Forelimb muscle (tissue), 1 donor: Measurements from ENCODE around the gene NPIPA3. TPM values are rescaled to one million over a fixed set of nuclear protein-coding genes. Genes with fewer than 3 reads are reported as not detected.
"Not testable (repeated sequence)": the region's sequence is repeated elsewhere in the genome, so short reads cannot be mapped to it uniquely, and the experiment has no call there.

ENCODE experiments used
- DNase-seq: peaks from one replicate; pipeline ENCODE4 v3.0.0-alpha.2; 2013; ENCODE audit warnings: low read depth
- polyA plus RNA-seq: library from polyadenylated mRNA; unstranded; fragments of 120-200 nt; gene quantifications from one replicate; pipeline ENCODE4 v1.2.1, GENCODE V29; 2013; ENCODE audit not compliant: insufficient read length

NPIPA3 gene
- 15.6 TPM for polyA plus RNA-seq

DNA sequence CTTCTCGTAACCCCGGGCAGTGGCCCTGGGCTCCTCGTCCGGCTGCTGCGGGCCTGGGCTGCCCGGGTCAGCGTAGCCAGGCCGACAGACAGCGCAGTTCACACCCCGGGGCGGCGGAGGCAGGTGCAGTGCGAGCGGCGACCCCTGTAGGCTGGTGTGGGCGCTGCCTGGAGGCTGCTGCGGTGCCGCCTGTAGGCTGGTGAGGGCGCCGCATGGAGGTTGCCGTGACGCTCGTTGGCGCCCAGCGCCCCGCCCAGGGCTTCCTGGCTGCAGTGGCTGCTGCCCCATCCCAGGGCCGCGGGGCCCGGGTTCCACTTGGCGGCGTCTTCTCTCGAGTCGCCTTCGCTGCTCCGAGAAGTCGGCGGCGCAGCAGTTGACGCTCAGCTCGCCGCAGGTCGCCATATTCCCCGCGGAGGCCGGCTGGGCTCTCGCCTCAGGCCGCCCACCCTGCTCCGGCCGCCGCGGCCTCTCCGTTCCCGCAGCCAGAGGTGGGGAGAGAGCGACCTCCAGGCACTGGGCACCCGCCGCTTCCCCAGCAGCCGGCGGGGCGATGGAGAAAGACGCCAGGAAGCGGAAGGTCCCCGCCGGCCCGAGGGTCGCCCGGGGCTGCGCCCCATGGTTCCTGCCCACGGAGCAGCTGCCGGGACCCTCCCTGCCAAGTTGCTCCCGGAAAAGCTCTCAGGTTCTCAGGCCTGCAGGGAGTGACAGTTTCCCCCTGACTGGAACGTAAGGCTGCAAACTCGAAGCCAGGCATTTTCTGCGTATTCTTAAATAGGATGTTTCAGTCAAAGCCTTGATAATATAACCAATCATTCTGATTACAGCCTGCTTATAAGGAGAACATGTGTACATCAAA is at the start of gene NPIPA3:
NPIPA3 (plus strand) TSS at position 256 of the 856 bp plus-strand sequence. CDS start 5,533 bp downstream, outside the sequence.
- not testable (repeated sequence) for DNase-seq

DNA sequence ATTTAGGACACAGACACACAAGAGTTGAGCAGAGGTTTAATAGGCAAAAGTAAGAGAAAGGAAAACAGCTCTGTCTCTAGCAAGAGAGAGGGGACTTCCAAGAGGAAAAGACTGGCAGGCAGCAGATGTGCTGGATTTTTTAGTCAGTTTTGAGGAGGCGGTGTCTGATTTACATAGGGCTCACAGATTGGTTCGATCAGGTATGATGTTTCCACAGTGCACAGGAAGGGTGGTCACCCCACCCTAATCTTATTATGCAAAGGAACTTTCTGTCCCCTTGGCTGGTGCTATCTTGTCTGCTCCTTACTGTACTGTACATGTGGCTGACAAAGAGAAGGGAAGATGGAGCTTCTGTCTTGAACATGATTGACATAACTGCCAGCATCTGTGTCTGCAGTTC is 45.1 kb upstream of the NPIPA3 start:
- DNase-seq = no peak

DNA sequence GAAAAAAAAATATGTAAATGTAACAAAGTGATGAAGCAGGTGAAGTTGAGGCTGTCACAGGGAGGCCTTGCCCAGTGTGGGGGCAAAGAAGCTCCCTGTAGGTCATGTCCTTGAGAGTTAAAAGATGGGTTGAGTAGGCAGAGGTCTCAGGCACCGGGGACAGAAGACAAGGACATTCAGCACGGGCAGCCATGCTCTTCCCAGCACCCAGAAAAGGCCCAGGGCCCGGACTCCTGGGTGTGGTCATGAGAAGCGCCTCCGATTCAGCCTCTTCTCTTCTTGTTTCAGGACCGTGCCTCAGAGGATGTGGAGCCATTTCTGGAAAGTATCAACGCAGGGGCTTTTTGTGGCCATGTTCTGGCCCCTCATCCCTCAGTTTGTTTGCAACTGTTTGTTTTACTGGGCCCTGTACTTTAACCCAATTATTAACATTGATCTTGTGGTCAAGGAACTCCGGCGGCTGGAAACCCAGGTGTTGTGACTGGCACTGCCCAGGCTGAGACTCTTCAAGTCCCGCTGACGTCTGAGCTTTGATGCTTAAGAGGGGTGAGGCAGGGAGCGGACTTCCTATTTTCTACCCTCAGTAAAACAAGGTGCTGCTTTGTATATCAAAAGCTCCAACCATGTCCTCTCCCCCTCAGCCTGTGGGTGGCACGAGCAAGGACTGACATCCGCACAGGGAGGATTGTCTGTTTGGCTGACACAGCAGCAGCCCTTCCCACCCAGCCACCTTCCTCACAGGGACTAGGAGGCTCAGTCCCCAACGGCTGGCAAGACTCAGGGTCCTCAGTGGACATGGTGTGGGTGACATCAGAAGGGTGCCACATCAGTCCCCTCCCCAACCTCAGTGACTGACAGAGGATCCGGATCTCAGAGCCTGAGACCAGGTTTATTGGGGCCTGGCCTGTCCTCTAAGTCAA is 35.6 kb upstream of the NPIPA3 start:
- DNase-seq = no peak

DNA sequence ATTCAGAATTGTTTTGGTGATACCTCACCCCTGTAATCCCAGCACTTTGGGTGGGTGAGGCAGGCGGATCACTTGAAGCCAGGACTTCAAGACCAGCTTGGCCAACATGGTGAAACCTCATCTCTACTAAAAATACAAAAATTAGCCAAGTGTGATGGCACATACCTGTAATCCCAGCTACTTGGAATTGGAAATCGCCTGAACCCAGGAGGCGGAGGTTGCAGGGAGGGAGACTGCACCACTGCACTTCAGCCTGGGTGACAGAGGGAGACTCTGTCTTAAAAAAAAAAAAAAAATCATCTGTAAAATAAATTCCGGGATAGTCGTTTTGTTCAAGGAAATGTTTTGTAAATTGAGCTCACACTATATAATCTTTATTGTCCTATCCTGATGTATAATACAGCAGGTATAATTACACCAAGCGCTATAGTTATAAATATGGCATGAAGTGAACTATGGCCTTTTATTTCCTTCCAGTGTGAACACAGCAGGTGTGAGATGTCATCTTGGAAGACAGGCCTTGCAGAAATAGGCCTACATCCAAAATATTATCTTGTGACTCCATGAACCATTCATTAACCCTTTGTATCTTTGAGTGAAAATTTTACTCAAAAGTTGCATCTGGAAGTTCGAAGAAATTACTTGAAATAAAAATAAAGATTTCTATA is 34.5 kb upstream of the NPIPA3 start:
- DNase-seq = no peak

DNA sequence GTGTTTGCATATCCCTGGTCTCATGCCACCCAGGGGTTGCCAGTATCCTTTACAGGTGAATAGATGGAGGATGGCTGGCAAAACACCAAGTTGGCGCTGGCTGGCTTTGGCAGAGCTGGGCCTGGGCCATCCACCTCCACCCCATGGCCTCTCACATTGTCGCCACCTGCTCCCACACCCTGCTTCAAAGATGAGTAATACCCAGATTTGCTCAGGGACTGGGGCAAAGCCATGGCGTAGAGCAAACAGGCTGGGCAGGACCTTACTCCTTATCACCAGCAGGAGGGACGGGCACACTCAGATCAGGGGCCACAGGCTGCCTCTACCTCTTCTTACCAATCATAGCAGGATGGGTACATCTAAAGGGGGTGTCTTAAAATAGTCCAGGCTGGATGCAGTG is 33.4 kb upstream of the NPIPA3 start:
- DNase-seq = no peak

DNA sequence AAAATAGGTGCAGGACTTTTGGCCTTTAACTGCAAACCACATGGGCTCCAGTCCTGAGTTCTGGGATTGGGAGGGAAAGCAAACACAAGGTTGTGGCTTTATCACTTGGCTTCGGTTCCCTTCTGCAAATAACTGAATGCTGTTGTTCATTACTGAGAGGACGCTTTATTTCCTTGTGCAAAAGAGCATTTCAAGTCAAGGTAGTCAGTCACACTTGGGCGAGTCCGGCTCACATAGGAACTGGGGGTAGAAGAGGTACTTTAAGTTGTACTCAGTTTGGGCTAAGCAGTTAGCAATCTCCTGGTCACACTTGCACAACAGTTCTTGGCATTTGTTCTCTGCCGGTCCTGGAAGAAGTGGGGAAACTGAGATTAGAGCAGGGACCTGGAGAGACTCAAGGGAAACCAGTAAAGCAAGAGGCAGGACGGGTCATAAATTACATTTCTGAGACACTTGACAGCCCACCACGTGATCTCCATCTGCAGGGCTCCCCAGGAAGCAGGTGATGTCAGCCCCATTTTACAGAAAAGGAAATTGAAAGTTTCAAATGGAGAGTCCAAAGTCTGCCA is 30.7 kb upstream of the NPIPA3 start:
- DNase-seq = no peak

DNA sequence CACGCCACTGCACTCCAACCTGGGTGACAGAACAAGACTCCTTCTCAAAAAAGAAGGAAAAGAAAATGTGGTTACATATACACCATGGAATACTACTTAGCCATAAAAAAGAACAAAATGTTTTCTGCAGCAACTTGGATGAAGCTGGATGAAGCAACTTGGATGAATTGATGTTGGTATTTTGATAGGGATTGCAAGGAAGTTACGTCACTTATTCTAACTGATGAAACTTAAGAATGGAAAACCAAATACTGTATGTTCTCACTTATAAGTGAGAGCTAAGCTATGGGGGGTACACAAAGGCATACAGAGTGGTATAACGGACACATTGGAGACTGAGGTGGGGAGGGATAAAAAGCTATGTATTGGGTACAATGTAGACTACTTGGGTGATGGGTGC is 26.6 kb upstream of the NPIPA3 start:
- no peak for DNase-seq

DNA sequence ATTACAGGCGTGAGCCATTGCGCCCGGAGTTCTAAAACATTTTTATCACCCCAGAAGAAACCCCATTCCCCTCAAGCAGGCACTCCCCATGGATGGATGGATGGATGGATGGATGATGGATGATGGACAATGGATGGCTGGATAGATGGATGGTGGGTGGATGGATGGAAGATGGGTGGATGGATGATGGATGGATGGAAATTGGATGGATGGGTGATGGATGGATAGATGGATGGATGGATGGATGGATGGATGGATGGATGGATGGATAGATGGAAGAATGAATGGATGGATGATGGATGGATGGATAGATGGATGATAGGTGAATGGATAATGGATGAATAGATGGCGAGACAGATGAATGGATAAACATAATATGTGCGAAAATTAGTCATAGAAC is 25.6 kb upstream of the NPIPA3 start:
- DNase-seq = no peak

DNA sequence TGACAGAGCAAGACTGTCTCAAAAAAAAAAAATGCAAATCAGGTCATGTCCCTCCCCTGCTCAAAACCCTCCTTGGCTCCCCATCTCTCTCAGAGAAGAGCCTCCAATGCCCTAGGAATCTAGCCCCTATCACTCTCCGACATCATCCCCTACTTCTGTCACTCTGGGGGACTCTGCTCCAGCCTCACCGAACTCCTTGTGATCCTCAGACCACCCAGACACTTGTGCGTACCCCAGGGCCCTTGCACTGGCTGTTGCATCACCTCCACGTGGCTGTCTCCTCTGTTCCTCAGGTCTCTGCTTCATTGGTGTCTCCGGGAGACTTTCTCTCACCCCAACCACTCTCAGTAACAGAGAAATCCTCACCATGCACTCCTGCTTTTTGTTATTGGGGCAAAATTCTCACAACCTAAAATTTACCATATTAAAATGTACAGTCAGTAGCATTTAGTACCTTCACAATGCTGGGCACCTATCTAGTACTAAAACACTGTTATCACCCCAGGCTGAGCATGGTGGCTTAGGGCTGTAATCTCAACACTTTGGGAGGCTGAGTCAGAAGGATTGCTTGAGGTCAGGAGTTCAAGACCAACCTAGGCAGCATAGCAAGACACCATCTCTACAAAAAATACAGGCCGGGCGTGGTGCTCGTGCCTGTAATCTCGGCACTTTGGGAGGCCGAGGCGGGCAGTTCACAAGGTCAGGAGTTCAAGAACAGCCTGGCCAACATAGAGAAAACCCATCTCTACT is 24.3 kb upstream of the NPIPA3 start:
- DNase-seq = no peak

DNA sequence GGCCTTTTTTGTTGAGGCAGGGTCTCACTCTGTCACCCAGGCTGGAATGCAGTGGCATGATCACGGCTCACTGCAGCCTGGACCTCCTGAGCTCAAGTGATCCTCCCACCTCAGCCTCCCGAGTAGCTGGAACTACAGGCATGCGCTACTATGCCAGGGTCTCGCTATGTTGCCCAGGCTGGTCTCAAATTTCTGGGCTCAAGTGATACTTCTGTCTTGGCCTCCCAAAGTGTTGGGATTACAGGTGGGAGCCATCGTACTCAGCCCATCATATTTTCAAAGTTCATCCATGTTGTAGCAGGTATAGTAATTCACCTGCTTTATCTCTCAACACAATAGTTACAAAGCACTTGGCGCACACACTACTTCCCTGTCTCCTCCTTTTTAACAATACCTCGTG is 22.8 kb upstream of the NPIPA3 start:
- not testable (repeated sequence) for DNase-seq

DNA sequence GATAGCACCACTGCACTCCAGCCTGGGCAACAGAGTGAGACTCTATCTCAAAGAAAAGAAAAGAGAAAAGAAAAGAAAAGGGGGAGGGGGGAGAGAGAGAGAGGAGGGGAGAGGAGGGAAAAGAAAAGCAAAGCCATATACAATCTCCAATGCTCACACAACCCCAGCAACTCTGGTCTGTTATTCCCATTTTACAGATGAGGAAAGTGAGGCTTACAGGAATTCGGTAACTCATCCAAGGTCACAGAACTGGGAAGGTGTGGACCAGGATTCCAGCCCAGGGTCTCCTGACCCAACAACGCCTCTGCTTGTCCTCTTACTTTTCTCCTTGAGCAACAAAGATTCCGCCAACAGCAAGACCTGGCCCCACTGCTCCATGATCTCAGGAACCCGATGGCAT is 22.1 kb upstream of the NPIPA3 start:
- no peak for DNase-seq

DNA sequence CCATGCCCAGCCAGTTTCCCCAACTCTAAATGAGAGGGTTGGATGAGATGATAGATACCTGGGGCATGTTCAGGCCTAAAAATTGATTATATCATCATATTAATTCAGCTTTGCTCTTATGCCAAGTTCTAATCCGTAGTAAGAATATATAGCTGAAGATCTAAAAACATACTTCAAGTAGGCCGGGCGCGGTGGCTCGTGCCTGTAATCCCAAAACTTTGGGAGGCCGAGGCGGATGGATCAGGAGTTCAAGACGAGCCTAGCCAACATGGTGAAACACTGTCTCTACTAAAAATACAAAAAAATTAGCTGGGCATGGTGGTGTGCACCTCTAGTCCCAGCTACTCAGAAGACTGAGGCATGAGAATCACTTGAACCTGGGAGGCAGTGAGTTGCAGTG is 21.1 kb upstream of the NPIPA3 start:
- no peak for DNase-seq

DNA sequence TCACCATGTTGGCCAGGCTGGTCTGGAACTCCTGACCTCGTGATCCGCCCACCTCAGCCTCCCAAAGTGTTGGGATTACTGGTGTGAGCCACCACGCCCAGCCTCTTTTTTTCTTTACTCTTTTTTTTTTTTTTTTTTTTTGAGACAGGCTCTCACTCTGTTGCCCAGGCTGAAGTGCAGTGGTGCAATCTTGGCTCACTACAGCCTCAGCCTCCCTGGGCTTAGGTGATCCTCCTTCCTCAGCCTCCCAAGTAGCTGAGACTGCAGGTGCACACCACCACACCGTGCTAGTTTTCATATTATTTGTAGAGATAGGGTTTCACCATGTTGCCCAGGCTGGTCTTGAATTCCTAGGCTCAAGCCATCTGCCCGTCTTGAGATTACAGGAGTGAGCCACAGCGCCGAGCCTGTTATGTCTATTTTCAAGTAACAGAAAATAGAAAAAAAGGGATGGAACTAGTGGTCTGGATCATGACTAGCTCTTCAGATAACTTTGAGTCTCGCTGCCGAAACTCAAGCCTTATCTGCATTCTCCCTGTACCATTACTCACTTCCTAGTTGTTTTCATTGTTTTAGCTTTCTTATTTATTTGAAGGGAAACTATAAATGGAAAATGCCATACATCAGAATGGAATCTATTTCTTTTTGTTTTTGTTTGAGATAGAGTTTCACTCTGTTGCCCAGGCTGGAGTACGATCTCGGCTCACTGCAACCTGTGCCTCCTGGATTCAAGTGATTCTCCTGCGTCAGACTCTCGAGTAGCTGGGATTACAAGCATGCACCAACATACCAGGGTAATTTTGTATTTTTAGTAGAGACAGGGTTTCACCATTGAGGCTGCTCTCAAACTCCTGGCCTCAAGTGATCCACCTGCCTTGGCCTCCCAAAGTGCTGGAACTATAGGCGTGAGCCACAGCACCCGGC is 17.1 kb upstream of the NPIPA3 start:
- not testable (repeated sequence) for DNase-seq

DNA sequence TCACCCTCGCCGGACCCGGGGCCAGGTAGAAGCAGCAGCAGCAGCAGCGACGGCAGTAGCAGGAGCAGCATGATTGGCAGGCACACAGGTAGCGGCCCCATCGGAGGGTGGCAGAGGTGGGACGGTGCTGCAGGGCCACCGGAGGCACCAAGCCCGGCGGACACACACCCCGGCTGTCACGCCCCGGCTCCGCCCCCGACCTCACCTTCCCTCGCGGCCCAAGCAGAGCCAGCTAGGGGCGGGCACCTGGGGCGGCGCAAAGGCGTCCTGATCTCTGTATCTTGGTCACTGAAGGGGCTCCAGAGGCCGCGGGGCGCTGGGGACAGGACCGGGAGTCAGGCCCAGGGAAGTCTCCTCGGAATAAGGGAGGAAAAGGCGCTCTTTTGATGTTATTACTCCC is 9.1 kb upstream of the NPIPA3 start, which contains the start of gene PLA2G10:
PLA2G10 (minus strand) TSS at position 180 of the 400 bp plus-strand sequence; CDS start at position 101, 79 bp downstream.
- not testable (repeated sequence) for DNase-seq

DNA sequence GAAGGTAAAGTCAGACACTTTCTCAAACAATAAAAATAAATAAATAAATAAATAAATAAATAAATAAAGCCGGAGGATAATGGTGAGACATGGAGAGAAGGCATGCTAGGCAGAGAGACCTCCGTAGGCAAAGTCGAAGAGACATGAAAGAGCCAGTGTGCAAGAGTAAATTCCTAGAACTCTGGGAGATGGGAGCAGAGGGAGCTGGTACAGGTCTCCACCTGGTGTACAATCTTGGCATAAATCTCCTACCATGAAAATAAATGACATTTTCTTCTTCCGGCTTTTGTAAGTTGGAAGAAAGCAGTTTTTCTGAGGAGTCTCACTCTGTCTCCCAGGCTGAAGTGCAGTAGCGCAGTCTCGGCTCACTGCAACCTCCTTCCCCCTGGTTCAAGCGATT is 1.4 kb upstream of the NPIPA3 start:
- not testable (repeated sequence) for DNase-seq

DNA sequence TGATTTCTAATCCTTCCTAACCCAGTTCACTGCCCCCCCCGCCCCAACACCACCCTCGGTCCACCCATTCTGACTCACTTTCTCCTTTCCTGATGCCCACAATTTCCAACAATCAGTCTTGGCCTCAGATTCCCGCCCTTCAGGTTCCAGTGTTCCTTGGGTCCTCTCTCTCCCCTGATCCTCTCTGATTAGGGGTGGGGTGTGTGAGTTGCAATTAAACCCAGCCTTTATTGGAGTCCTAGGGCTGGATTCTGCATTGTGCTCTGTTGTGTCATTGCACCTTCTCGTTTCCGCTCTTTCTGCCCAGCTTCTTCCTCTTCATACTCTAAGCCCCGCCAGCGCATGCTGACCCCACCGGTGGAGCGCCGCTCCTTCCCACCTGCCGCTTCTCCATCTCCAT is 539 bp upstream of the NPIPA3 start:
- DNase-seq = not testable (repeated sequence)

DNA sequence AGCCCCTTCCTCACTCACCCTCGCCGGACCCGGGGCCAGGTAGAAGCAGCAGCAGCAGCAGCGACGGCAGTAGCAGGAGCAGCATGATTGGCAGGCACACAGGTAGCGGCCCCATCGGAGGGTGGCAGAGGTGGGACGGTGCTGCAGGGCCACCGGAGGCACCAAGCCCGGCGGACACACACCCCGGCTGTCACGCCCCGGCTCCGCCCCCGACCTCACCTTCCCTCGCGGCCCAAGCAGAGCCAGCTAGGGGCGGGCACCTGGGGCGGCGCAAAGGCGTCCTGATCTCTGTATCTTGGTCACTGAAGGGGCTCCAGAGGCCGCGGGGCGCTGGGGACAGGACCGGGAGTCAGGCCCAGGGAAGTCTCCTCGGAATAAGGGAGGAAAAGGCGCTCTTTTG is 30.0 kb downstream of the NPIPA3 start:
- DNase-seq = not testable (repeated sequence)

DNA sequence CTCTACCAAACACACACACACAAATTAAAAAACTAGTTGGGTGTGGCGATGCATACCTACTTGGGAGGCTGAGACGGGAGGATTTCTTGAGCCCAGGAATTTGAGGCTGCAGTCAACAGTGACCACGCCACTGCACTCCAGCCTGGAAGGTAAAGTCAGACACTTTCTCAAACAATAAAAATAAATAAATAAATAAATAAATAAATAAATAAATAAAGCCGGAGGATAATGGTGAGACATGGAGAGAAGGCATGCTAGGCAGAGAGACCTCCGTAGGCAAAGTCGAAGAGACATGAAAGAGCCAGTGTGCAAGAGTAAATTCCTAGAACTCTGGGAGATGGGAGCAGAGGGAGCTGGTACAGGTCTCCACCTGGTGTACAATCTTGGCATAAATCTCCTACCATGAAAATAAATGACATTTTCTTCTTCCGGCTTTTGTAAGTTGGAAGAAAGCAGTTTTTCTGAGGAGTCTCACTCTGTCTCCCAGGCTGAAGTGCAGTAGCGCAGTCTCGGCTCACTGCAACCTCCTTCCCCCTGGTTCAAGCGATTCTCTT is 37.7 kb downstream of the NPIPA3 start:
- DNase-seq = not testable (repeated sequence)

DNA sequence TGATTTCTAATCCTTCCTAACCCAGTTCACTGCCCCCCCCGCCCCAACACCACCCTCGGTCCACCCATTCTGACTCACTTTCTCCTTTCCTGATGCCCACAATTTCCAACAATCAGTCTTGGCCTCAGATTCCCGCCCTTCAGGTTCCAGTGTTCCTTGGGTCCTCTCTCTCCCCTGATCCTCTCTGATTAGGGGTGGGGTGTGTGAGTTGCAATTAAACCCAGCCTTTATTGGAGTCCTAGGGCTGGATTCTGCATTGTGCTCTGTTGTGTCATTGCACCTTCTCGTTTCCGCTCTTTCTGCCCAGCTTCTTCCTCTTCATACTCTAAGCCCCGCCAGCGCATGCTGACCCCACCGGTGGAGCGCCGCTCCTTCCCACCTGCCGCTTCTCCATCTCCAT is 38.6 kb downstream of the NPIPA3 start:
- DNase-seq = not testable (repeated sequence)
